H9 (cell line): ENCODE data around the gene GGA1. TPM values are rescaled to one million over a fixed set of nuclear protein-coding genes. Genes with fewer than 3 reads are reported as not detected.

Experiments
- DNase-seq: peaks from one replicate; pipeline ENCODE4 v3.0.0-alpha.2; 2017
- H2AFZ ChIP-seq: one replicate; pipeline ENCODE4 v1.6.1; 2013; ENCODE audit warnings: mild to moderate bottlenecking, low read length, control low read depth, moderate library complexity
- H2AK5ac ChIP-seq: 2 replicates; pipeline ENCODE4 v1.6.1; 2013; ENCODE audit warnings: low read length, control low read depth, mixed read lengths; ENCODE audit not compliant: insufficient read length
- H2BK120ac ChIP-seq: one replicate; pipeline ENCODE4 v1.6.1; 2013; ENCODE audit warnings: low read depth, mild to moderate bottlenecking, low read length, control low read depth, inconsistent platforms; ENCODE audit not compliant: poor library complexity, severe bottlenecking
- H2BK12ac ChIP-seq: 2 replicates; pipeline ENCODE4 v1.6.1; 2013; ENCODE audit warnings: low read length, control low read depth, mixed read lengths, low read depth; ENCODE audit not compliant: insufficient read length
- H2BK15ac ChIP-seq: 2 replicates; pipeline ENCODE4 v1.6.1; 2013; ENCODE audit warnings: low read depth, low read length, control low read depth
- H2BK20ac ChIP-seq: one replicate; pipeline ENCODE4 v1.6.1; 2013; ENCODE audit warnings: low read depth, mild to moderate bottlenecking, low read length, control low read depth, inconsistent platforms; ENCODE audit not compliant: poor library complexity, severe bottlenecking
- H2BK5ac ChIP-seq: 2 replicates; pipeline ENCODE4 v1.6.1; 2013; ENCODE audit warnings: low read length, control low read depth, mixed read lengths; ENCODE audit not compliant: insufficient read length
- H3K14ac ChIP-seq: 2 replicates; pipeline ENCODE4 v1.6.1; 2013; ENCODE audit warnings: low read length, control low read depth; ENCODE audit not compliant: insufficient read depth
- H3K18ac ChIP-seq: 2 replicates; pipeline ENCODE4 v1.6.1; 2013; ENCODE audit warnings: low read depth, mild to moderate bottlenecking, mixed read lengths, low read length, control low read depth; ENCODE audit not compliant: insufficient read length
- H3K23ac ChIP-seq: 2 replicates; pipeline ENCODE4 v1.6.1; 2013; ENCODE audit warnings: low read length, control low read depth, mixed read lengths, low read depth; ENCODE audit not compliant: insufficient read length
- H3K23me2 ChIP-seq: 2 replicates; pipeline ENCODE4 v1.6.1; 2013; ENCODE audit warnings: low read depth, mild to moderate bottlenecking, mixed read lengths, low read length, control low read depth; ENCODE audit not compliant: insufficient read length, poor library complexity, severe bottlenecking
- H3K27ac ChIP-seq: 2 replicates; pipeline ENCODE4 v1.5.1; 2013; ENCODE audit warnings: low read length, control low read depth, mixed read lengths, low read depth; ENCODE audit not compliant: insufficient read length
- H3K27me3 ChIP-seq: 2 replicates; pipeline ENCODE4 v1.6.1; 2013; ENCODE audit warnings: low read length, control low read depth, inconsistent platforms; ENCODE audit not compliant: insufficient read depth
- H3K4ac ChIP-seq: 2 replicates; pipeline ENCODE4 v1.6.1; 2013; ENCODE audit warnings: low read depth, mild to moderate bottlenecking, control low read depth, inconsistent platforms, low read length, moderate library complexity
- H3K4me1 ChIP-seq: 2 replicates; pipeline ENCODE4 v1.6.1; 2013; ENCODE audit warnings: low read length, control low read depth, inconsistent platforms; ENCODE audit not compliant: insufficient read depth
- H3K4me2 ChIP-seq: 2 replicates; pipeline ENCODE4 v1.6.1; 2013; ENCODE audit warnings: low read length, control low read depth, mixed read lengths; ENCODE audit not compliant: insufficient read length, insufficient read depth
- H3K56ac ChIP-seq: 2 replicates; pipeline ENCODE4 v1.6.1; 2013; ENCODE audit warnings: low read depth, mild to moderate bottlenecking, mixed read lengths, low read length, control low read depth; ENCODE audit not compliant: insufficient read length
- H3K79me1 ChIP-seq: 2 replicates; pipeline ENCODE4 v1.6.1; 2013; ENCODE audit warnings: low read depth, mild to moderate bottlenecking, moderate library complexity, low read length, control low read depth, inconsistent platforms; ENCODE audit not compliant: insufficient read depth, poor library complexity, severe bottlenecking
- H3K79me2 ChIP-seq: 2 replicates; pipeline ENCODE4 v1.6.1; 2013; ENCODE audit warnings: low read length, control low read depth, inconsistent platforms; ENCODE audit not compliant: insufficient read depth
- H3K9ac ChIP-seq: 2 replicates; pipeline ENCODE4 v1.6.1; 2013; ENCODE audit warnings: low read length, control low read depth, mixed read lengths; ENCODE audit not compliant: insufficient read length; ENCODE audit errors: extremely low read depth
- H3K9me3 ChIP-seq: one replicate; pipeline ENCODE4 v1.6.1; 2013; ENCODE audit warnings: low read depth, low read length, inconsistent platforms; ENCODE audit not compliant: control insufficient read depth
- H3T11ph ChIP-seq: one replicate; pipeline ENCODE4 v1.6.1; 2013; ENCODE audit warnings: mild to moderate bottlenecking, low read length, control low read depth, inconsistent platforms
- H4K20me1 ChIP-seq: one replicate; pipeline ENCODE4 v1.6.1; 2013; ENCODE audit not compliant: control insufficient read depth, insufficient read length, insufficient read depth
- H4K5ac ChIP-seq: 2 replicates; pipeline ENCODE4 v1.6.1; 2013; ENCODE audit warnings: low read depth, mild to moderate bottlenecking, mixed read lengths, low read length, control low read depth; ENCODE audit not compliant: insufficient read length
- H4K8ac ChIP-seq: replicated peaks from 2 replicates; pipeline ENCODE4 v1.6.1; 2013; ENCODE audit warnings: low read length, control low read depth, mixed read lengths, low read depth; ENCODE audit not compliant: insufficient read length
- H4K91ac ChIP-seq: 2 replicates; pipeline ENCODE4 v1.6.1; 2013; ENCODE audit warnings: low read depth, mild to moderate bottlenecking, moderate library complexity, mixed read lengths, low read length, control low read depth; ENCODE audit not compliant: insufficient read length
- H3K27ac Mint-ChIP-seq, 3 experiments: 2 replicates in 2 of 3; 3 replicates in 1 of 3; pipeline ENCODE4 v1.8.0; 2020 to 2021; ENCODE audit warnings: mixed read lengths in 3 of 3, mild to moderate bottlenecking in 1 of 3, moderate library complexity in 1 of 3
- H3K27me3 Mint-ChIP-seq: 2 replicates; pipeline ENCODE4 v1.8.0; 2021; ENCODE audit warnings: low read depth, mild to moderate bottlenecking, moderate library complexity, mixed read lengths
- H3K36me3 Mint-ChIP-seq, 3 experiments: 2 replicates in 2 of 3; 3 replicates in 1 of 3; pipeline ENCODE4 v1.8.0; 2020 to 2021; ENCODE audit warnings: low read depth in 3 of 3, mixed read lengths in 3 of 3; ENCODE audit not compliant: insufficient read depth in 1 of 3
- H3K4me1 Mint-ChIP-seq, 2 experiments: 2 replicates each; pipeline ENCODE4 v1.8.0; 2020; ENCODE audit warnings: mixed read lengths in 2 of 2
- H3K4me3 Mint-ChIP-seq, 2 experiments: 2 replicates in 1 of 2; 3 replicates in 1 of 2; pipeline ENCODE4 v1.8.0; 2020 to 2021; ENCODE audit warnings: mild to moderate bottlenecking in 2 of 2, mixed read lengths in 2 of 2, moderate library complexity in 1 of 2
- H3K9me3 Mint-ChIP-seq, 2 experiments: 2 replicates in 1 of 2; 3 replicates in 1 of 2; pipeline ENCODE4 v1.8.0; 2020; ENCODE audit warnings: mild to moderate bottlenecking in 2 of 2, mixed read lengths in 2 of 2, moderate library complexity in 1 of 2
- WGBS: extraction: QIAGEN DNeasy Blood & Tissue Kit; methylation state at CpG from one replicate; pipeline ENCODE4 v1.1.7; 2013; ENCODE audit warnings: missing lambda C conversion rate, low lambda C conversion rate, mixed read lengths; ENCODE audit not compliant: insufficient read length; ENCODE audit errors: extremely low coverage; 5-methylcytosine and 5-hydroxymethylcytosine counted together
- total RNA-seq: library from RNA; stranded (reverse); gene quantifications from 2 replicates; pipeline ENCODE4 v1.2.1, GENCODE V29; 2021
- TF ChIP-seq, protein P1 (sequence below): fragments of 200-600 bp; sonication (generic); conservative IDR thresholded peaks from 3 replicates; pipeline ENCODE4 v1.8.0; 2021; ENCODE audit warnings: antibody characterized with exemption, mild to moderate bottlenecking

GGA1 gene
- total RNA-seq, 1 experiment from 2014 or later: 61.7 TPM

DNA sequence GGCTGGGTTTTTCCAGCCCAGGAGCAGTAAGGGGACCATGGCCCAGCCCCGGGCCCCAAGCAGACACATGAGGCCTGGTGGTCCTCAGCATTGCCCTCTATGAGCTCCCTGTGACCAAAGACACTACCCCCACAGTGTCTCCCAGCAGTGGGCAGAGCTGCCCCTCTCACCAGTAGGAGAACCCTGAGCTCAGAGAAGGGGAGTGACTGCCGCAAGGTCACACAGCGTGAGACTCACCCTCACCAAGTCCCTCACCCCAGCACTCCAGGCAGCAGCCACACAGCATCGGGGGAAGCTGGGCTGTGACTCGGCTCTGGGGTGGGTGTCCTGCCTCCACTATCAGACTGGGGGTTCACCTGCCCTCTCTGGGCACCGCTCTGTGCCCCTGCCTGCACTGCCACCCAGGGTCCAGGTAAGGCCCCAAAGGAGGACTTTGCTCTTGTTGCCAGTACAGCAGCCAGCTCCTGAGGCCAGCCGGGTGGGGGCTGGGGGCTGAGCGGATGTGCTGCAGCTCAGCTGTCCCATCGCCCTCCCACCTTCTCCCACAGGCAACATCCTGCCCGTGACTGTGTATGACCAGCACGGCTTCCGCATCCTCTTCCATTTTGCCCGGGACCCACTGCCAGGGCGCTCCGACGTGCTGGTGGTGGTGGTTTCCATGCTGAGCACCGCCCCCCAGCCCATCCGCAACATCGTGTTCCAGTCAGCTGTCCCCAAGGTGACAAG is 23.0 kb downstream of the GGA1 start:
- Histone ChIP-seq H3K18ac (no peak overlapping the region), H4K8ac (no peak overlapping the region), H4K20me1 (no peaks in the 10 kb centered on the region), H2AK5ac (no peak overlapping the region), H3K9me3 (no peaks in the 10 kb centered on the region), H3K4me2 (no peak overlapping the region), H4K5ac (no peak overlapping the region), H4K91ac (no peak overlapping the region), H3K27me3 (no peaks in the 10 kb centered on the region), H3K23me2 (no peaks in the 10 kb centered on the region), H2BK120ac (no peak overlapping the region), H2AFZ (no peak overlapping the region), H2BK15ac (no peak overlapping the region), H3K4ac (no peak overlapping the region), H3K14ac (no peak overlapping the region), H3K9ac (no peak overlapping the region), H3K27ac (no peak overlapping the region), H2BK20ac (no peak overlapping the region), H3T11ph (no peak overlapping the region), H3K79me2 (no peaks in the 10 kb centered on the region), H3K23ac (no peak overlapping the region), H2BK12ac (no peak overlapping the region), H3K4me1 (peaks cover 2% of the 10 kb centered on the region; the same call in 1 of the 2 replicates), H3K56ac (no peak overlapping the region), H3K79me1 (no peaks in the 10 kb centered on the region), H2BK5ac (no peak overlapping the region)
- WGBS: no CpG with 5 or more reads among the region's 19 CpGs
- Mint-ChIP-seq H3K9me3 (no peaks in the 10 kb centered on the region), H3K36me3 (peaks cover 0 to 12% (median 11%) of the 10 kb centered on the region in 3 experiments; a peak in 5 of 7 replicates), H3K27me3 (no peaks in the 10 kb centered on the region), H3K4me3 (no peak overlapping the region; a peak in 1 of 5 replicates), H3K4me1 (peaks cover 19 to 25% of the 10 kb centered on the region in 2 experiments), H3K27ac (no peak overlapping the region; a peak in 1 of 7 replicates)
- DNase-seq: no peak
- TF ChIP-seq, protein P1, sequence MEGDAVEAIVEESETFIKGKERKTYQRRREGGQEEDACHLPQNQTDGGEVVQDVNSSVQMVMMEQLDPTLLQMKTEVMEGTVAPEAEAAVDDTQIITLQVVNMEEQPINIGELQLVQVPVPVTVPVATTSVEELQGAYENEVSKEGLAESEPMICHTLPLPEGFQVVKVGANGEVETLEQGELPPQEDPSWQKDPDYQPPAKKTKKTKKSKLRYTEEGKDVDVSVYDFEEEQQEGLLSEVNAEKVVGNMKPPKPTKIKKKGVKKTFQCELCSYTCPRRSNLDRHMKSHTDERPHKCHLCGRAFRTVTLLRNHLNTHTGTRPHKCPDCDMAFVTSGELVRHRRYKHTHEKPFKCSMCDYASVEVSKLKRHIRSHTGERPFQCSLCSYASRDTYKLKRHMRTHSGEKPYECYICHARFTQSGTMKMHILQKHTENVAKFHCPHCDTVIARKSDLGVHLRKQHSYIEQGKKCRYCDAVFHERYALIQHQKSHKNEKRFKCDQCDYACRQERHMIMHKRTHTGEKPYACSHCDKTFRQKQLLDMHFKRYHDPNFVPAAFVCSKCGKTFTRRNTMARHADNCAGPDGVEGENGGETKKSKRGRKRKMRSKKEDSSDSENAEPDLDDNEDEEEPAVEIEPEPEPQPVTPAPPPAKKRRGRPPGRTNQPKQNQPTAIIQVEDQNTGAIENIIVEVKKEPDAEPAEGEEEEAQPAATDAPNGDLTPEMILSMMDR: no peak
